Measurements from ENCODE around the gene SH3D19. TPM values are rescaled to one million over a fixed set of nuclear protein-coding genes. Genes with fewer than 3 reads are reported as not detected.

SH3D19 gene
- total and polyA plus RNA-seq, 2 of the 4 experiments (the other 2 are of a cell fraction), result 14.4 to 27.2 TPM

DNA sequence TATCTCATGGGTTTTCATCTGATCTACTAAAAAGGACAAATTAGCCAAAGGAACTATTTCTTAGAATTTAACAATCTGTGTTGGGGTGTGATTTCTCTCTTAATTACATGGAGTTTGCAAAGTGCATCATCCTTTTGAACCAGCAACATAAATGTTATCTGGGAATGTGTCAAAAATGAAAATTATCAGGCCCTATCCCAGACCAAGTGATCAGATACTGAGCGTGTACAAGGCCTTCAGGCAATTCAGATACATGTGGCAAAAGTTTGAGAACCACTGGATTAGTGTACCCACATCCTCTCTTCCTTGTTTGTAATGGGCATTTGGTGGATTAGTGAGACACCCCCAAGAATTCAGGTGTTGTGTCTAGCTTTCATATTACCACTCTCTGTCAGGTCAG is 3.8 kb downstream of the SH3D19 start:
- Histone ChIP-seq H3K18ac (ENCODE audit: low read depth, low read length) (no peak overlapping the region), H2AK5ac (ENCODE audit: low read depth, low read length) (no peak overlapping the region), H2AK9ac (replicated peaks; ENCODE audit: low read depth, low read length, poor library complexity) (no peak overlapping the region), H3K9ac (ENCODE audit: low read depth, low read length) (no peak overlapping the region), H3K36me3 (ENCODE audit: control insufficient read depth, insufficient read depth, low read length) (no peaks in the 10 kb centered on the region), H3K56ac (ENCODE audit: extremely low read depth, insufficient read depth, low read length) (no peak overlapping the region), H3K9me3 (ENCODE audit: control insufficient read depth, insufficient read depth, low read length) (no peaks in the 10 kb centered on the region), H2BK120ac (ENCODE audit: low read depth, low read length) (no peak overlapping the region), H3K9me1 (ENCODE audit: insufficient read depth, low read length) (no peaks in the 10 kb centered on the region), H3K4me2 (ENCODE audit: low read depth, low read length) (no peak overlapping the region), H3K79me1 (ENCODE audit: low read depth in 1 of 2, low read length in 2 of 2) (0 out of 4 replicates have a peak, but pooled peaks cover 0 to 3% of the 10 kb centered on the region in 2 experiments), H3K27ac (ENCODE audit: insufficient read depth, low read length) (no peak overlapping the region), H3K27me3 (ENCODE audit: control insufficient read depth, insufficient read depth, low read length) (no peaks in the 10 kb centered on the region; the same call in 1 of the 2 replicates), H2BK5ac (ENCODE audit: low read depth, low read length, poor library complexity, severe bottlenecking) (no peak overlapping the region), H3K23ac (ENCODE audit: low read depth, low read length) (no peak overlapping the region), H3K14ac (replicated peaks; ENCODE audit: low read depth, low read length) (no peak overlapping the region), H2BK20ac (ENCODE audit: low read depth, low read length) (no peak overlapping the region), H3K4me1 (ENCODE audit: control insufficient read depth, insufficient read depth, low read length) (no peaks in the 10 kb centered on the region), H2AFZ (replicated peaks; ENCODE audit: low read length, poor library complexity) (no peak overlapping the region), H4K91ac (ENCODE audit: insufficient read depth, low read depth, low read length) (no peak overlapping the region), H4K8ac (ENCODE audit: low read depth in 2 of 2, low read length in 2 of 2) (no peak overlapping the region), H4K5ac (ENCODE audit: low read depth, low read length) (no peak overlapping the region), H4K20me1 (ENCODE audit: insufficient read depth, low read length) (no peaks in the 10 kb centered on the region), H3K4ac (ENCODE audit: low read depth, low read length) (no peak overlapping the region), H2BK15ac (ENCODE audit: low read depth, low read length) (no peak overlapping the region), H3K4me3 (ENCODE audit: insufficient read depth, low read depth, low read length) (no peak overlapping the region)
- ATAC-seq (ENCODE audit: low read depth) (no peak), DNase-seq (no peak)
- WGBS, 2 experiments (ENCODE audit: extremely low coverage in 2 of 2, insufficient read length in 1 of 2), result no CpG with 5 or more reads among the region's 1 CpG
- no TSS peak for BruUV-seq (replicated peaks)
- dilution Hi-C loops (cut with HindIII; ENCODE audit: low sequenced_read_pairs, unreplicated experiment), result no loop called here
- ChIA-PET CTCF (no interaction called here), POLR2A (ENCODE audit: unreplicated experiment) (no interaction called here)
- TF ChIP-seq RCOR1 (IDR thresholded peaks at IDR 0.05; ENCODE audit: insufficient replicate concordance, low read length) (no peak), FOS (IDR thresholded peaks at IDR 0.05; ENCODE audit: low read depth, low read length) (no peak), MAFK (IDR thresholded peaks at IDR 0.05; ENCODE audit: low read depth, low read length) (no peak), SMC3 (IDR thresholded peaks at IDR 0.05; ENCODE audit: low read depth, low read length) (no peak), RAD21 (IDR thresholded peaks at IDR 0.05; ENCODE audit: low read length) (no peak), NFE2L2 (IDR thresholded peaks at IDR 0.05; ENCODE audit: low read depth, low read length) (no peak), RFX5 (IDR thresholded peaks at IDR 0.05; ENCODE audit: low read depth, low read length) (no peak)
- TF ChIP-seq, protein P1, sequence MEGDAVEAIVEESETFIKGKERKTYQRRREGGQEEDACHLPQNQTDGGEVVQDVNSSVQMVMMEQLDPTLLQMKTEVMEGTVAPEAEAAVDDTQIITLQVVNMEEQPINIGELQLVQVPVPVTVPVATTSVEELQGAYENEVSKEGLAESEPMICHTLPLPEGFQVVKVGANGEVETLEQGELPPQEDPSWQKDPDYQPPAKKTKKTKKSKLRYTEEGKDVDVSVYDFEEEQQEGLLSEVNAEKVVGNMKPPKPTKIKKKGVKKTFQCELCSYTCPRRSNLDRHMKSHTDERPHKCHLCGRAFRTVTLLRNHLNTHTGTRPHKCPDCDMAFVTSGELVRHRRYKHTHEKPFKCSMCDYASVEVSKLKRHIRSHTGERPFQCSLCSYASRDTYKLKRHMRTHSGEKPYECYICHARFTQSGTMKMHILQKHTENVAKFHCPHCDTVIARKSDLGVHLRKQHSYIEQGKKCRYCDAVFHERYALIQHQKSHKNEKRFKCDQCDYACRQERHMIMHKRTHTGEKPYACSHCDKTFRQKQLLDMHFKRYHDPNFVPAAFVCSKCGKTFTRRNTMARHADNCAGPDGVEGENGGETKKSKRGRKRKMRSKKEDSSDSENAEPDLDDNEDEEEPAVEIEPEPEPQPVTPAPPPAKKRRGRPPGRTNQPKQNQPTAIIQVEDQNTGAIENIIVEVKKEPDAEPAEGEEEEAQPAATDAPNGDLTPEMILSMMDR (conservative IDR thresholded peaks at IDR 0.05; ENCODE audit: low read depth, low read length), result no peak
- intact Hi-C loops (cut with micrococcal nuclease), result loop anchor here (10.0 kb wide), 1 partner anchor 147 kb away; no protein-coding TSS in a partner anchor
- in situ Hi-C loops (cut with MboI; ENCODE audit: low sequenced_read_pairs), result no loop called here
